ACC112 (cell line): ENCODE data around the gene LCE2B.
"Not testable (repeated sequence)": the region's sequence is repeated elsewhere in the genome, so short reads cannot be mapped to it uniquely, and the experiment has no call there.

Experiments
- H2AFZ ChIP-seq: fragments of 200-600 bp; sonication (generic); one replicate; pipeline ENCODE4 v1.6.0; 2017; ENCODE audit warnings: antibody characterized with exemption, low read length; ENCODE audit not compliant: unreplicated experiment
- H3K27ac ChIP-seq: fragments of 200-600 bp; sonication (generic); 2 replicates; pipeline ENCODE4 v1.5.1; 2014; ENCODE audit warnings: low read depth, mild to moderate bottlenecking, antibody characterized with exemption, low read length, moderate library complexity
- H3K27me3 ChIP-seq: fragments of 200-600 bp; sonication (generic); 2 replicates; pipeline ENCODE4 v1.6.1; 2014; ENCODE audit warnings: mild to moderate bottlenecking, antibody characterized with exemption, low read length, moderate library complexity, mixed read lengths; ENCODE audit not compliant: insufficient read depth
- H3K36me3 ChIP-seq: fragments of 200-600 bp; sonication (generic); 2 replicates; pipeline ENCODE4 v1.6.1; 2016; ENCODE audit warnings: mild to moderate bottlenecking, antibody characterized with exemption, low read length, moderate library complexity, mixed read lengths; ENCODE audit not compliant: insufficient read depth
- H3K4me1 ChIP-seq: fragments of 200-600 bp; sonication (generic); one replicate; pipeline ENCODE4 v1.6.1; 2016; ENCODE audit warnings: low read length, mixed read lengths; ENCODE audit not compliant: insufficient read depth, unreplicated experiment, control insufficient read depth
- H3K4me3 ChIP-seq: fragments of 200-600 bp; sonication (generic); 2 replicates; pipeline ENCODE4 v1.5.1; 2014; ENCODE audit warnings: mild to moderate bottlenecking, low read depth, low read length
- H3K79me2 ChIP-seq: fragments of 200-600 bp; sonication (generic); one replicate; pipeline ENCODE4 v1.6.0; 2016; ENCODE audit warnings: low read length; ENCODE audit not compliant: control insufficient read depth, unreplicated experiment, insufficient read depth

Gene LCE2B

DNA sequence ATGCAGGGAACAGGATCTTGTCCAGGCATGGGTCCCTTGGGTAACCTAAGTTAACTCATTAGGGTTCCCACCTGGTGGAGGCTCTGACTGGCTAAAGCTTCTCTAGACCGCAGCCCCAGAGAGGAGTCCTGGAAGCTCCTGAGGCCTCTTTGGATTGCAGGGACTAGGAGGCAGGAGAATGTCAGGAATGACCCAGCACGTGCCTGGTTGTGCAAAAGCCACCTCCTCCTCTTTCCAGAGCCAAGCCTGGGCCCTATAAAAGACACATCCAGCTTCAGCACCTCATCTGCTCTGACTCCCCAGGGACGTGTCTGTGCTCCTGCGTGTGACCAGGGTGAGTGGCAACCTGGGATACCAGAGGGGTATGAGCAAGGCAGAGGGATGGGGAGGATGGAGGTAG is at the start of gene LCE2B:
Gene LCE2B, plus strand, starts transcription at position 301 of the 400 bp plus-strand sequence. CDS start 721 bp downstream, outside the sequence.
- not testable (repeated sequence) for H3K4me1 ChIP-seq, H3K79me2 ChIP-seq, H3K36me3 ChIP-seq, H3K27me3 ChIP-seq, H2AFZ ChIP-seq, H3K4me3 ChIP-seq, H3K27ac ChIP-seq

GRCh38 chr1:152640351-152640750 is 45.6 kb upstream of the LCE2B start:
- no peaks in the 10 kb centered on the region for H3K79me2 ChIP-seq
- H3K27me3 ChIP-seq = 0 out of 2 replicates have a peak, but pooled peaks cover 4% of the 10 kb centered on the region
- no peak overlapping the region for H3K27ac ChIP-seq
- H2AFZ ChIP-seq = no peak overlapping the region
- H3K4me1 ChIP-seq = no peaks in the 10 kb centered on the region
- no peak overlapping the region for H3K4me3 ChIP-seq
- H3K36me3 ChIP-seq = no peaks in the 10 kb centered on the region

DNA sequence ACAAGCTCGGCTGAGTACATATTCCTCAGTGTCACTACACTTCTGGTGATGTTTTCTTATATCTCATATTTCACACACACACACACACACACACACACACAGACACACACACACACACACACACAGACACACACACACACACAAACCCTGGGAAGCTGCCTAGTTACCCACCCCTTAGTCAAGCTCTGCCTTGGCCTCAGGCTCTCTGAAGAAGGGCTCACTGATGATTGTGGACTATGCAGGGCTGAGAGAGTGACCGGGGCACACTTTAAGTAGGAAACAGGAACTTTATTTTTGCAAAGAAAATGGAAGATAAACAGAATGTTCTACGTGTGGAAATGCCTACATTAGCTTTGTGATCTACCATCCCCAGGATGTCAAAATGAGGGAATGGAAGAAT is 42.0 kb upstream of the LCE2B start:
- Histone ChIP-seq H3K27ac (no peak overlapping the region), H3K4me1 (no peaks in the 10 kb centered on the region), H3K79me2 (no peaks in the 10 kb centered on the region), H3K27me3 (0 out of 2 replicates have a peak, but pooled peaks cover 4% of the 10 kb centered on the region), H2AFZ (no peak overlapping the region), H3K4me3 (no peak overlapping the region), H3K36me3 (no peaks in the 10 kb centered on the region)

- H3K4me3 ChIP-seq = no peak overlapping the region
- H3K27ac ChIP-seq = no peak overlapping the region
- H3K4me1 ChIP-seq = no peaks in the 10 kb centered on the region
- no peak overlapping the region for H2AFZ ChIP-seq
- no peaks in the 10 kb centered on the region for H3K79me2 ChIP-seq
- H3K36me3 ChIP-seq = no peaks in the 10 kb centered on the region
- 0 out of 2 replicates have a peak, but pooled peaks cover 4% of the 10 kb centered on the region for H3K27me3 ChIP-seq
These were observed 40.8 kb upstream of the LCE2B start for GRCh38 chr1:152645146-152645545.

DNA sequence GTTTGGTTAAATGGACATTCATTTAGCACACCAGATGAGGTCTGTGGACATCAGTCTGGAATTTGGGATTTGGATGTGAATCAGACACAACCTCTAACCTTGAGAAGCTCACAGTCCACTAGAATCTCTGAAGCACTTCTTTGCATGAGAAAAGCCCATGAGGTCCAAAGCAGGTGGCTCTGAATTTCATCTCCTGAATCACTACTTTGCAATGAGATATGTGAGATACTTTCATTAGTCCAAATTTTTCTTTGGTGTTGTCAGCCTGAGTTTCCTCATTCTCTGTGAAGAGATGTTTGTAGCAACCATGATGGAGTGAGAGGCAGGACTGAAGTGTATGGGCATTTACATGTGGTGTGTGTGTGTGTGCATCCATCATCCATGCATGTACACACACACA is 39.3 kb upstream of the LCE2B start:
- no peaks in the 10 kb centered on the region for H3K79me2 ChIP-seq
- H3K27me3 ChIP-seq = 0 out of 2 replicates have a peak, but pooled peaks cover 4% of the 10 kb centered on the region

GRCh38 chr1:152654110-152654509 is 31.8 kb upstream of the LCE2B start:
- Histone ChIP-seq H3K4me1 (no peaks in the 10 kb centered on the region), H3K4me3 (no peak overlapping the region), H3K27ac (no peak overlapping the region), H3K36me3 (no peaks in the 10 kb centered on the region), H3K27me3 (peaks cover 26% of the 10 kb centered on the region; the same call in 1 of the 2 replicates), H3K79me2 (no peaks in the 10 kb centered on the region), H2AFZ (no peak overlapping the region)

More for the DNA sequence above, 39.3 kb upstream of the LCE2B start:
- no peak overlapping the region for H3K27ac ChIP-seq
- no peak overlapping the region for H3K4me3 ChIP-seq
- no peaks in the 10 kb centered on the region for H3K36me3 ChIP-seq
- H3K4me1 ChIP-seq = no peaks in the 10 kb centered on the region
- no peak overlapping the region for H2AFZ ChIP-seq

GRCh38 chr1:152656459-152656858 is 29.5 kb upstream of the LCE2B start:
- Histone ChIP-seq H3K79me2 (no peaks in the 10 kb centered on the region), H3K4me3 (no peak overlapping the region), H2AFZ (no peak overlapping the region), H3K36me3 (no peaks in the 10 kb centered on the region), H3K27me3 (peaks cover 30% of the 10 kb centered on the region; the same call in 1 of the 2 replicates), H3K4me1 (no peaks in the 10 kb centered on the region), H3K27ac (no peak overlapping the region)

DNA sequence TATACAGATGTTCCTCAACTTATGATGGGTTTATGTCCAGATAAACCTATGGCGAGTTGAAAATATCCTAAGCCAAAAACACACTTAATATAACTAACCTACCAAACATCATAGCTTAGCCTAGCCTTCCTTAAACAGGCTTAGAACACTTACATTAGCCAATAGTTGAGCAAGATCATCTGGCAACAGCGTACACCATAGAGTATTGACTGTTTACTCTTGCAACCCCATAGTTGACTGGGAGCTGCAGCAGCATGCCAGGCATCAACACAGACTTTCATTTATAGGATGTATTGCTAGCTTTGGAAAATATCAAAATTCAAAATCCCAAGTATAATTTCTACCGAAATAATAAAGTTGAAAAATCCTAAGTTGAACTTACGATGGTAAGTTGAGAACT is 28.2 kb upstream of the LCE2B start:
- Histone ChIP-seq H3K4me3 (no peak overlapping the region), H3K27ac (no peak overlapping the region), H3K79me2 (no peaks in the 10 kb centered on the region), H2AFZ (no peak overlapping the region), H3K4me1 (no peaks in the 10 kb centered on the region), H3K27me3 (peaks cover 24% of the 10 kb centered on the region; the same call in 1 of the 2 replicates), H3K36me3 (no peaks in the 10 kb centered on the region)

DNA sequence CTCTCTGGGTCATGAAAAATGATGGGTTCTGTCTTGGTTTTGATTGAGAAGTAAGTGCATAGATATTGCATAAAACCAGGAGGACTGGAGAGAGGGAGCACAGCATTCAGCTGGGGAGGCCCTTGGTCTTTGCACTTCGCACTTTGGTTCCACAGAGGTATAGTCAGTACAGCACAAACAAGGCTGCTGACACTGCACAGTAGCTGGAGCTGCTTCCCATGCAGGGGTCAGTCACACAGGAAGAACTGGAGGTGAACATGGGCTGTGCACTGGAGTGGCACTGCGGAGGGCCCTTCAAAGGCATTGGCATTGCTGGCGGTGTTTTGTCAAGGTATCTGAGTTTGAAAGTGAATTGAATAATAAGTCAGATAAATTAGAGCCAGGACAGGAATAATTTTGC is 27.3 kb upstream of the LCE2B start:
- peaks cover 22% of the 10 kb centered on the region; the same call in 1 of the 2 replicates for H3K27me3 ChIP-seq
- no peak overlapping the region for H3K27ac ChIP-seq
- no peak overlapping the region for H2AFZ ChIP-seq
- no peak overlapping the region for H3K4me3 ChIP-seq
- no peaks in the 10 kb centered on the region for H3K79me2 ChIP-seq
- H3K4me1 ChIP-seq = no peaks in the 10 kb centered on the region
- H3K36me3 ChIP-seq = no peaks in the 10 kb centered on the region

DNA sequence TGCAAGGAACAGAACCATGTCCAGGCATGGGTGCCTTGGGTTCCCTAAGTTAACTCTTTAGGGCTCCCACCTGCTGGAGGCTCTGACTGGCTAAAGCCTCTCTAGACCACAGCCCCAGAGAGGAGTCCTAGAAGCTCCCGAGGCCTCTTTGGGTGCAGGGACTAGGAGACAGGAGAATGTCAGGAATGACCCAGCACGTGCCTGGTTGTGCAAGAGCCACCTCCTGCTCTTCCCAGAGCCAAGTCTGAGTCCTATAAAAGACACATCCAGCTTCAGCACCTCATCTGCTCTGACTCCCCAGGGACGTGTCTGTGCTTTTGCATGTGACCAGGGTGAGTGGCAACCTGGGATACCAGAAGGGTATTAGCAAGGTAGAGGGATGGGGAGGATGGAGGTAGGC is 22.8 kb upstream of the LCE2B start, which contains the start of gene LCE2D:
Gene LCE2D, plus strand, starts transcription at position 283 of the 400 bp plus-strand sequence. CDS start 726 bp downstream, outside the sequence.
- Histone ChIP-seq H2AFZ (no peak within 1 kb of the TSS), H3K4me3 (no peak within 1 kb of the TSS), H3K4me1 (no peaks in the 10 kb centered on the region), H3K79me2 (no peaks in the 10 kb centered on the region), H3K27me3 (peaks cover 14% of the 10 kb centered on the region; the same call in 1 of the 2 replicates), H3K36me3 (no peaks in the 10 kb centered on the region), H3K27ac (no peak within 1 kb of the TSS)

GRCh38 chr1:152666171-152666570 is 19.8 kb upstream of the LCE2B start:
- H3K36me3 ChIP-seq, H2AFZ ChIP-seq, H3K4me3 ChIP-seq, H3K27ac ChIP-seq, H3K4me1 ChIP-seq, H3K27me3 ChIP-seq, H3K79me2 ChIP-seq: not testable (repeated sequence)
